GM12875 (cell line): ENCODE measurements around the gene UMPS.
A peak's percentile ranks its signal among the peaks of the same experiment; 100 is the strongest.

Source experiments
- H3K4me3 ChIP-seq: one replicate; pipeline ENCODE4 v1.5.1; 2011; ENCODE audit warnings: low read depth, low read length, control low read depth
- TF ChIP-seq, protein P1 (sequence below): IDR thresholded peaks from 2 replicates; pipeline ENCODE4 v1.5.1; 2011; ENCODE audit warnings: low read depth, mild to moderate bottlenecking, control low read depth, inconsistent platforms, low read length, moderate library complexity, borderline replicate concordance; ENCODE audit not compliant: insufficient read depth

The UMPS gene

DNA sequence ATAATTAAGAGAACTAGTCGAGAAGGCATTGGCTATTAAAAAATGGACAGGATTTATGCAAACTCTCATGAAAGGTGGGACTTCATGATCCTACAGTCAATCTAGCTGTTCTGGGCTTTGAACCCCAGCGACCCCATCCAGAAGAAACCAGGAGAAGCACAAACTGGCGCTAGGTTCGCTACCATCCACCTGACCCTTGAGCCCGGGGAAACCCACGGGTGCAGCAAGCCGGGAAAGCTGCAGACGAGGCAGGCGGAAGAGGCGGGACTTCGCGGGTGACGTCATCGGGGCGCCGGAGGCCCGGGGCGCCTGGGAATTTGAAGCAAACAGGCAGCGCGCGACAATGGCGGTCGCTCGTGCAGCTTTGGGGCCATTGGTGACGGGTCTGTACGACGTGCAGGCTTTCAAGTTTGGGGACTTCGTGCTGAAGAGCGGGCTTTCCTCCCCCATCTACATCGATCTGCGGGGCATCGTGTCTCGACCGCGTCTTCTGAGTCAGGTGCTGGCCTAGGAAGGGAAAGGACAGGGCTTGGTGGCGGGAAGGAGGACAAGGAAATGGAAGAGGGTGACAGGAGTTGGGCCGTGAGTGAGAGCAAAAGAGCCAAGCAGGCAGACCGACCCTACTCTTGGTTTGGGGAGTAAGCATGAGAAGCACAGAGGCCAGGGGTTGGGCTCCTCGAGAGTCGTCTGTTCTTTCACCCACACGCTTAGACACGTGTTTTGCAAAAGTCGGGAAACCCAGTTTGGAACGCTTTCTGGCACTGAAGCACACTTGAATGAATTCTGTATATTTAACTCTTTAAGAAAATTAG lies at the start of gene UMPS:
Gene UMPS (plus strand): TSS at position 324 of the 812 bp plus-strand sequence. CDS start 20 bp downstream, at position 344.
- TF ChIP-seq, protein P1, sequence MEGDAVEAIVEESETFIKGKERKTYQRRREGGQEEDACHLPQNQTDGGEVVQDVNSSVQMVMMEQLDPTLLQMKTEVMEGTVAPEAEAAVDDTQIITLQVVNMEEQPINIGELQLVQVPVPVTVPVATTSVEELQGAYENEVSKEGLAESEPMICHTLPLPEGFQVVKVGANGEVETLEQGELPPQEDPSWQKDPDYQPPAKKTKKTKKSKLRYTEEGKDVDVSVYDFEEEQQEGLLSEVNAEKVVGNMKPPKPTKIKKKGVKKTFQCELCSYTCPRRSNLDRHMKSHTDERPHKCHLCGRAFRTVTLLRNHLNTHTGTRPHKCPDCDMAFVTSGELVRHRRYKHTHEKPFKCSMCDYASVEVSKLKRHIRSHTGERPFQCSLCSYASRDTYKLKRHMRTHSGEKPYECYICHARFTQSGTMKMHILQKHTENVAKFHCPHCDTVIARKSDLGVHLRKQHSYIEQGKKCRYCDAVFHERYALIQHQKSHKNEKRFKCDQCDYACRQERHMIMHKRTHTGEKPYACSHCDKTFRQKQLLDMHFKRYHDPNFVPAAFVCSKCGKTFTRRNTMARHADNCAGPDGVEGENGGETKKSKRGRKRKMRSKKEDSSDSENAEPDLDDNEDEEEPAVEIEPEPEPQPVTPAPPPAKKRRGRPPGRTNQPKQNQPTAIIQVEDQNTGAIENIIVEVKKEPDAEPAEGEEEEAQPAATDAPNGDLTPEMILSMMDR = no peak
- H3K4me3 ChIP-seq = peak within 1 kb of the TSS; percentile 77

DNA sequence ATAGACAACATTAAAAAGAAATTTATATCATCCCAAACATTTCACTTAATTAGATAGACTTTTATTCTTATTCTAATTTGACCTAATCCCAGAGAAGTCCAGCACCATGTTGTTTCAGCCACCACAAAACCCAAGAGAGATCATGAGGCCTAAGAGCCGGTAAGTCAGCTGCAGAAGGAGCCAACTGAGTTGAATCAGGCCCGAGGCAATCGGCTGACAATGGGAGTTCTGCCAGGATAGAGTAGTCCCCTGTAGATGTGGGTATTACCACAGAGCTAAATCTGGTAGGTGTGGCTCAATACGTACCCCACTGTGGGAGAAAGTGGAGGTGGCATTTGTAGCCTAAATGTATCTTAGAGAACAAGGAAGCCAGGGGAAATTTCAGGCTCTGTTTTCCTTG lies 49.7 kb upstream of the UMPS start:
- TF ChIP-seq, protein P1 = no peak
- H3K4me3 ChIP-seq = no peak overlapping the region

- H3K4me3 ChIP-seq = no peak overlapping the region
- TF ChIP-seq, protein P1 = no peak
Measured at GRCh38 chr3:124682263-124682662, 48.0 kb upstream of the UMPS start.

- no peak overlapping the region for H3K4me3 ChIP-seq
- TF ChIP-seq, protein P1 = no peak
Measured at GRCh38 chr3:124684459-124684858, 45.8 kb upstream of the UMPS start.

- no peak overlapping the region for H3K4me3 ChIP-seq
- TF ChIP-seq, protein P1 = no peak
Measured at GRCh38 chr3:124685067-124685466, 45.2 kb upstream of the UMPS start.

DNA sequence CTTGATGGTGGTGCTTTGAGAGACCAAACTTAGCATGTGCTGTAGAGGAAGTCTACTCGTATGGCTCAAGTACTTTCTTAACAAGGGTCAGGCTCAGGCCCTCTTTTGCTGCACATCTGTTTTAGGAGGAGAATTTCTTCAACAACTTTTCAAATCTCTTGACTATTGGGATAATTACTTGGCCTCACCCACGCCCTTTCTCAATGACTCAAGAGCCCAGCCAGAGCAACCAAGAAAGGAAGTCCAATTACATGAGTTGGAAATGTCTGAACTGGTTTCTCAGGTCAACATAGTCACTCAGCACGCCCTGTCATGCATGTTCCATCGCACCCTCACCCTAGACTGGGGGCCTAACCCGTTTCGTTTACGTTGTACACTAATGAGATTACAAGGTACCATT lies 44.8 kb upstream of the UMPS start:
- TF ChIP-seq, protein P1 = no peak
- H3K4me3 ChIP-seq = no peak overlapping the region
